Measurements from ENCODE around the gene ATG2B.

GRCh38 chr14:96324219-96324618 lies 38.9 kb downstream of the ATG2B start:
- TF ChIP-seq POLR2AphosphoS5 (IDR thresholded peaks at IDR 0.05; ENCODE audit: low read depth, low read length) (no peak), POLR2A (IDR thresholded peaks at IDR 0.05; ENCODE audit: low read depth, low read length) (no peak), SPI1 (IDR thresholded peaks at IDR 0.05; ENCODE audit: low read depth, low read length) (no peak), TAF1 (IDR thresholded peaks at IDR 0.05; ENCODE audit: low read depth, low read length) (no peak), PAX5 (IDR thresholded peaks at IDR 0.05; ENCODE audit: insufficient read depth, low read length, severe bottlenecking) (no peak)

All from GM12891 (cell line).